Calu3 (cell line): ENCODE measurements around the gene RNF7. TPM values are rescaled to one million over a fixed set of nuclear protein-coding genes. Genes with fewer than 3 reads are reported as not detected.
"Not testable (repeated sequence)": the region's sequence is repeated elsewhere in the genome, so short reads cannot be mapped to it uniquely, and the experiment has no call there.

Experiments used
- BruUV-seq: library from RNA; stranded (reverse); fragments of 400-500 nt; replicated peaks from 2 replicates; lab custom pipeline; 2021; lab: Mats Ljungman, UMichigan
- CTCF ChIA-PET: fragments of 300-600 bp; sonication (Branson Sonifier 250); formaldehyde crosslinking; loops from one replicate; lab custom pipeline; 2022; ENCODE audit warnings: antibody characterized with exemption; lab: Charles Lee
- DNase-seq: peaks from one replicate; pipeline ENCODE4 v3.0.0; 2022
- H3K27ac Mint-ChIP-seq: one replicate; pipeline ENCODE4 v1.8.0; 2022; ENCODE audit warnings: mixed read lengths; ENCODE audit not compliant: unreplicated experiment
- H3K27me3 Mint-ChIP-seq: one replicate; pipeline ENCODE4 v1.8.0; 2022; ENCODE audit warnings: mixed read lengths; ENCODE audit not compliant: unreplicated experiment
- H3K36me3 Mint-ChIP-seq: one replicate; pipeline ENCODE4 v1.8.0; 2022; ENCODE audit warnings: mild to moderate bottlenecking, moderate library complexity, mixed read lengths; ENCODE audit not compliant: insufficient read depth, unreplicated experiment
- H3K4me1 Mint-ChIP-seq: one replicate; pipeline ENCODE4 v1.8.0; 2022; ENCODE audit warnings: mild to moderate bottlenecking, low read depth, mixed read lengths; ENCODE audit not compliant: unreplicated experiment
- H3K4me3 Mint-ChIP-seq: one replicate; pipeline ENCODE4 v1.8.0; 2022; ENCODE audit warnings: mild to moderate bottlenecking, low read depth, moderate library complexity, mixed read lengths; ENCODE audit not compliant: unreplicated experiment
- H3K9me3 Mint-ChIP-seq: one replicate; pipeline ENCODE4 v1.8.0; 2022; ENCODE audit warnings: low read depth, mixed read lengths; ENCODE audit not compliant: unreplicated experiment
- CTCF ChIP-seq: fragments of 200-600 bp; IDR thresholded peaks from one replicate; pipeline ENCODE4 v1.8.0; 2022; ENCODE audit warnings: antibody characterized with exemption; ENCODE audit not compliant: unreplicated experiment
- intact Hi-C: fragments of 100-400 bp; cut with micrococcal nuclease; formaldehyde crosslinking; loops from one replicate; pipeline ENCODE4 v1.10.0; 2022; ENCODE audit not compliant: unreplicated experiment
- total RNA-seq: library from RNA; stranded (reverse); gene quantifications from 2 replicates; pipeline ENCODE4 v1.2.3, GENCODE V29; 2022

The RNF7 gene
- total RNA-seq, 1 experiment from 2014 or later, result 108 TPM

- intact Hi-C loops, result loop anchor here (10.0 kb wide), 1 partner anchor 528 kb away; no protein-coding TSS in a partner anchor
- CTCF ChIA-PET, result interaction anchor here (0.6 kb wide), 1 partner anchor 53 kb away, joined by 3 read pairs; no protein-coding TSS in a partner anchor
- H3K27me3 Mint-ChIP-seq, result no peaks in the 10 kb centered on the region
Measured at GRCh38 chr3:141746962-141747361, 8.9 kb downstream of the RNF7 start.

GRCh38 chr3:141753399-141753798, 15.3 kb downstream of the RNF7 start:
- CTCF ChIA-PET, result interaction anchor here (1.3 kb wide), 1 partner anchor 15 kb away, joined by 3 read pairs; no protein-coding TSS in a partner anchor
- Mint-ChIP-seq H3K4me1 (no peaks in the 10 kb centered on the region), H3K36me3 (peaks cover 7% of the 10 kb centered on the region), H3K4me3 (no peak overlapping the region), H3K27me3 (no peaks in the 10 kb centered on the region), H3K9me3 (no peaks in the 10 kb centered on the region), H3K27ac (no peak overlapping the region)
- no peak for DNase-seq
- BruUV-seq, result no TSS peak
- intact Hi-C loops, result no loop called here
- no peak for TF ChIP-seq CTCF

More at GRCh38 chr3:141746962-141747361, 8.9 kb downstream of the RNF7 start:
- no peak for TF ChIP-seq CTCF
- peaks cover 36% of the 10 kb centered on the region for H3K36me3 Mint-ChIP-seq
- H3K9me3 Mint-ChIP-seq, result no peaks in the 10 kb centered on the region
- peaks cover 14% of the 10 kb centered on the region for H3K4me1 Mint-ChIP-seq
- no peak overlapping the region for H3K4me3 Mint-ChIP-seq
- BruUV-seq, result no TSS peak
- DNase-seq, result no peak
- H3K27ac Mint-ChIP-seq, result no peak overlapping the region

GRCh38 chr3:141754032-141754431, 15.9 kb downstream of the RNF7 start:
- no peak for DNase-seq
- H3K4me3 Mint-ChIP-seq, result no peak overlapping the region
- CTCF ChIA-PET, result no interaction called here
- H3K9me3 Mint-ChIP-seq, result no peaks in the 10 kb centered on the region
- TF ChIP-seq CTCF, result no peak
- H3K27me3 Mint-ChIP-seq, result no peaks in the 10 kb centered on the region
- H3K36me3 Mint-ChIP-seq, result peaks cover under 1% of the 10 kb centered on the region
- BruUV-seq, result no TSS peak
- no peak overlapping the region for H3K27ac Mint-ChIP-seq
- intact Hi-C loops, result no loop called here
- no peaks in the 10 kb centered on the region for H3K4me1 Mint-ChIP-seq

GRCh38 chr3:141762552-141762951, 24.5 kb downstream of the RNF7 start:
- H3K36me3 Mint-ChIP-seq, H3K4me1 Mint-ChIP-seq, H3K27me3 Mint-ChIP-seq, CTCF ChIA-PET, H3K9me3 Mint-ChIP-seq, intact Hi-C loops, DNase-seq, H3K27ac Mint-ChIP-seq, H3K4me3 Mint-ChIP-seq, BruUV-seq: not testable (repeated sequence)

GRCh38 chr3:141763088-141763750, 25.1 kb downstream of the RNF7 start, which contains the start of gene GRK7:
GRK7 (plus strand) TSS chr3:141763408; CDS start chr3:141778285, 14,877 bp downstream.
- Mint-ChIP-seq H3K27ac (no peak within 1 kb of the TSS), H3K4me1 (no peaks in the 10 kb centered on the region)
- CTCF ChIA-PET, result no interaction called here

More at GRCh38 chr3:141763088-141763750, 25.1 kb downstream of the RNF7 start, which contains the start of gene GRK7:
- BruUV-seq, result no TSS peak
- no peaks in the 10 kb centered on the region for H3K9me3 Mint-ChIP-seq
- intact Hi-C loops, result no loop called here
- peaks cover 2% of the 10 kb centered on the region for H3K27me3 Mint-ChIP-seq
- H3K36me3 Mint-ChIP-seq, result no peaks in the 10 kb centered on the region
- no peak within 1 kb of the TSS for H3K4me3 Mint-ChIP-seq
- TF ChIP-seq CTCF, result no peak
- no peak for DNase-seq
